HG02588 (cell line): ENCODE results near the gene ZNF611.
"Not testable (repeated sequence)": the region's sequence is repeated elsewhere in the genome, so short reads cannot be mapped to it uniquely, and the experiment has no call there.

Source experiments
- ATAC-seq: cut with Tn5 transposase; IDR thresholded peaks from one replicate; pipeline ENCODE4 v1.9.1; 2021; ENCODE audit warnings: mild to moderate bottlenecking, moderate library complexity; ENCODE audit not compliant: unreplicated experiment

The ZNF611 gene

DNA sequence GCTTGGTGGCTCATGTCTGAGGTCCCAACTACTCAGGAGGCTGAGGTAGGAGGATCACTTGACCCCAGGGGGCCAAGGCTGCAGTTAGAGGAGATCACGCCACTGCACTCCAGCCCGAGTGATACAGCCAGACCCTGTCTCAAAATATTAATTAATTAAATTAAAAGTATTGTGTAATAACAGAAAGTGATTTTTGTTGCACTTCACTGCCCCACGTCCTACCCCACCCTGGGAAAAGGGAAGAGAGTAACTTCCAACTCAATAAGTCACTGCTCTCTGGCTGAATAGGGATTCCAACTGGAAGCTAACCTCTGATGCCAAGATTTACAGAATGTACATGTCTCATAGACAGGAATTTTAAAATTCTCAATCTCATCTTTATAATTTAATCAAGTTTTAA lies 47.2 kb downstream of the ZNF611 start:
- no peak for ATAC-seq

GRCh38 chr19:52685811-52686210 lies 49.0 kb downstream of the ZNF611 start:
- ATAC-seq = no peak

DNA sequence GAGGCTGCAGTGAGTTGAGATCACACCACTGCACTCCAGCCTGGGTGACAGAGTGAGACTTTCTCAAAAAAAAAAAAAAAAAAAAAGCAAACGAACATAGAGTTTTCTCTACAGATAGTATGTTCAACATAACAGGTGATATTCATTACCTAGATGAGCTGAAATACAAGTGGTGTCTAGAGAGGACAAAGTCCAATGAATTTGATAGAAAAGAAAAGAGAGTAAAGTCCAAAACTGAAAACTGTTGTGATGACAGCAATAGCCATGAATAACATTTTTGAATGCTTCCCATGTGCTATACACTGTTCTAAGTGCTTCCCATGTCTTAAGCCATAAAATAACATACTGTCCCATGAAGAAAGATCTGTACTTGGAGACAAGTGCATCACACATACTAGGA lies 53.6 kb downstream of the ZNF611 start:
- ATAC-seq = not testable (repeated sequence)

DNA sequence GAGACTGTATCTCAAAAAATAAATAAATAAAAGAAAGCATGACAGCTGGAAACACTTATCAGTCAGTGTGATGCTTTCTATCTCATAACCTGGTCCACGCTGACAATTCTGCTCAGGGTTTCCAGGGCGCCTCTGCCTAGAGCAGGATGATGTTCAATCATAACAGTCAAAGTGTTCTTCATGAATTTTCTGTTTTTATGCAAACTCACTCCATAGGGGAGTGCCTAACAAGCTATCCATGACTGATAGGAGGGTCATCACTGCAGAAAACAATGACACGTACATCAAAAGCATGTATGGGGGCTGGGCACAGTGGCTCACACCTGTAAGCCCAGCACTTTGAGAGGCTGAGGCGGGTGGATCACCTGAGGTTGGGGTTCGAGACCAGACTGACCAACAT lies 55.2 kb downstream of the ZNF611 start:
- no peak for ATAC-seq

DNA sequence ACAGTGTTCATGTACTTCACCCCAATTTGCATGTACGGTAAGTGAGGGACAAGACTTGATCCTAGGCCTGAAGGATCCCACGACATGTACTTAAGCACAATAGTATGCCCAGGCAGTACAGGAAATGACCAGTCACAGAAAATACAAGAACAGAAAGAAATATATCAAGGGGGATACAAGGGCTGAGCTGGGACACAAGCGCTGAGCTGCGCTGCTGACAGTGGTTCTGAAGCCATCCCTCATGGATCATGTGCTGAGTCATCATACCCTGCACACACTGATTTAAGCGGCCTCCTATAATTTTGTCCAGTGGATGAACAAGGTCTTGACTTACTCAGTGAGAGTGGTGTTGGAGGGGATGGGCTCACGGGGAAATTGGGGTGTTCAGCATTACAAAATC lies 59.6 kb downstream of the ZNF611 start:
- not testable (repeated sequence) for ATAC-seq

DNA sequence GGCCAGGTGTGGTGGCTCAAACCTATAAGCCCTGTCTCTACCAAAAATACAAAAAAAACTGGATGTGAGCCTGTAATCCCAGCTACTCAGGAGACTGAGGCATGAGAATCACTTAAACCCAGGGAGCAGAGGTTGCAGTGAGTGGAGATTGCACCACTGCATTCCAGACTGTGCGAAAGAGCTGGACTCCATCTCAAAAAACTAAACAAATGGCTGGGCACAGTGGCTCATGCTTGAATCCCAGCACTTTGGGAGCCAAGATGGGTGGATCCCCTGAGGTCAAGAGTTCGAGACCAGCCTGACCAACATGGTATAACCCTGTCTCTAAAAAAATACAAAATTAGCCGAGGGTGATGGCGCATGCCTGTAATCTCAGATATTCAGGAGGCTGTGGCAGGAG lies 61.8 kb downstream of the ZNF611 start:
- no peak for ATAC-seq

DNA sequence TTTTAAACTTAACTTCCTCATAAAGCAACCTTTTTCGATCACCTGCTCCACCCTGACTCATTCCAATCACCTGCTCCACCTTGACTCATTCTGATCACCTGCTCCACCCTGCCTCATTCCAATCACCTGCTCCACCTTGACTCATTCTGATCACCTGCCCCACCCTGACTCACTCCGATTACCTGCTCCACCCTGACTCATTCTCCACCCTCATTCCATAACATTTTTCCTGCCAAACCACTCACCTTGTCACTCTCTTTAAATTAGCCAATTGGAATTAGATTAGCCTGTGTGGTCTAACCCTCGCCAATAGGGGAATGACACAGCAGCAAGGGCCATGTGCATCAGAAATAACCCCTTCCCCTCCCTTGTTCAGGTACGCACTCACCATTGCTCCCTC lies 64.8 kb downstream of the ZNF611 start:
- no peak for ATAC-seq

GRCh38 chr19:52669586-52669985 lies 65.3 kb downstream of the ZNF611 start:
- no peak for ATAC-seq

- no peak for ATAC-seq
Measured at GRCh38 chr19:52667972-52668371, 66.9 kb downstream of the ZNF611 start.

- no peak for ATAC-seq
Measured at GRCh38 chr19:52666506-52666905, 68.3 kb downstream of the ZNF611 start.

GRCh38 chr19:52665529-52665928 lies 69.3 kb downstream of the ZNF611 start:
- ATAC-seq = no peak

GRCh38 chr19:52665027-52665426 lies 69.8 kb downstream of the ZNF611 start:
- no peak for ATAC-seq

DNA sequence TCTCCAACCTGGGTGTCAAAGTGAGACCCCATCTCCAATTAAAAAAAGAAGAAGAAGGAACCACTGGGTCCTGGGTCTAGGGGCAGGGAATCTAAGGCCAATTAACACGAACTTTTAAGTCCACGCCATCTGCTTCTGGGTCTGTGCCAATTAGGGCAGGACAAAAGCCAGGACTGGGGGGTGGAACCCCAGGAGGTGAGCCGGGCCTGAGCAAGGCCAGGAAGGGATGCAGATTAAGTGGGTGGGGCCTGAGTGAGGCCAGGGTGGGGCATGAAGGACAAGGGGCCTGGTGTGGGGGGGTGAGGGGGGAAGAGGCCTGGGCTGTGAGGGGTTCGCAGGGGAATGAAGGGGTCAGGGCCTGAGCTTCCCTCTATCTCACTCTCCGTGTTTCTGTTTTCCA lies 70.4 kb downstream of the ZNF611 start:
- no peak for ATAC-seq

- no peak for ATAC-seq
Measured at GRCh38 chr19:52662631-52663030, 72.2 kb downstream of the ZNF611 start.

DNA sequence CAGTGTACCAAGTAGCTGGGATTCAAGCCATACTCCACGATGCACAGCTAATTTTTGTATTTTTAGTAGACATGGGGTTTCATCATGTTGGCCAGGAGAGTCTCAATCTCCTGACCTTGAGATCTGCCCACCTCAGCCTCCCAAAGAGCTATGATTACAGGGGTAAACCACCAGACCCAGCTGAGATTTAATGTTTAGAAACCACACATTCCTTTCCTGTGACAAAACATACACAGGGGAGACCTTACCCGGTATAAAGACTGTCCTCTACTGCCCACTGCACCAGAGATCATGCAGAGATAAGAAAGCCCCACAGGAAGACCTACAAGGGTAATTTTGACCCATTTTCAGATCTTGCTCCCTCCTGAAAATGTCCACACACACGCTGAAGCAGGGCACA lies 73.9 kb downstream of the ZNF611 start:
- no peak for ATAC-seq

GRCh38 chr19:52659013-52659412 lies 75.8 kb downstream of the ZNF611 start:
- no peak for ATAC-seq

GRCh38 chr19:52658595-52658994 lies 76.2 kb downstream of the ZNF611 start:
- ATAC-seq = no peak

GRCh38 chr19:52653161-52653560 lies 81.7 kb downstream of the ZNF611 start:
- ATAC-seq = no peak
